OCI-LY3 (cell line): Measurements from ENCODE around the gene MAST2.
"Not testable (repeated sequence)": the region's sequence is repeated elsewhere in the genome, so short reads cannot be mapped to it uniquely, and the experiment has no call there.

ENCODE experiments used
- H2AFZ ChIP-seq: fragments of 200-600, 300-600 bp; shearing (Covaris generic); 2 replicates; pipeline ENCODE4 v1.6.0; 2014; ENCODE audit warnings: antibody characterized with exemption, low read depth, low read length
- H3K27ac ChIP-seq: fragments of 200-600, 300-600 bp; sonication (generic); 2 replicates; pipeline ENCODE4 v1.5.1; 2014; ENCODE audit warnings: mild to moderate bottlenecking, low read length, moderate library complexity, mixed read lengths
- H3K27me3 ChIP-seq: fragments of 200-600, 300-600 bp; sonication (generic); 2 replicates; pipeline ENCODE4 v1.6.1; 2014; ENCODE audit warnings: low read depth, low read length, mixed read lengths
- H3K36me3 ChIP-seq: fragments of 200-600, 300-600 bp; sonication (generic); replicated peaks from 2 replicates; pipeline ENCODE3; 2014; ENCODE audit warnings: low read depth, low read length, mixed read lengths
- H3K4me1 ChIP-seq: fragments of 300-600, 200-600 bp; sonication (generic); 2 replicates; pipeline ENCODE4 v1.6.1; 2014; ENCODE audit warnings: low read length, mixed read lengths
- H3K4me2 ChIP-seq: fragments of 200-600, 300-600 bp; sonication (generic); 2 replicates; pipeline ENCODE4 v1.6.1; 2014; ENCODE audit warnings: low read length, mixed read lengths
- H3K4me3 ChIP-seq: fragments of 300-600, 200-600 bp; sonication (generic); 2 replicates; pipeline ENCODE4 v1.5.1; 2014; ENCODE audit warnings: antibody characterized with exemption, mild to moderate bottlenecking, low read length, moderate library complexity
- H3K79me2 ChIP-seq: fragments of 300-600, 200-600 bp; shearing (Covaris generic); 2 replicates; pipeline ENCODE4 v1.6.1; 2014; ENCODE audit warnings: mild to moderate bottlenecking, low read length, mixed read lengths
- H3K9ac ChIP-seq: fragments of 300-600, 200-600 bp; shearing (Covaris generic); 2 replicates; pipeline ENCODE4 v1.6.0; 2014; ENCODE audit warnings: mild to moderate bottlenecking, low read length, moderate library complexity
- H3K9me3 ChIP-seq: fragments of 200-600, 300-600 bp; shearing (Covaris generic); 2 replicates; pipeline ENCODE4 v1.6.1; 2014; ENCODE audit warnings: low read length, mixed read lengths; ENCODE audit not compliant: insufficient read depth
- H4K20me1 ChIP-seq: fragments of 200-600, 300-600 bp; sonication (generic); 2 replicates; pipeline ENCODE4 v1.6.1; 2016; ENCODE audit warnings: low read length, mixed read lengths; ENCODE audit not compliant: insufficient read depth
- EZH2phosphoT487 ChIP-seq: fragments of 200-600 bp; shearing (Covaris generic); IDR thresholded peaks from 2 replicates; pipeline ENCODE4 v1.6.1; 2018; ENCODE audit warnings: antibody characterized with exemption, mixed run types, low read depth
- TF ChIP-seq, protein P1 (sequence below): fragments of 200-600, 300-600 bp; sonication (generic); IDR thresholded peaks from 2 replicates; pipeline ENCODE4 v1.5.1; 2014; ENCODE audit warnings: antibody characterized with exemption, low read length, low read depth

The MAST2 gene

DNA sequence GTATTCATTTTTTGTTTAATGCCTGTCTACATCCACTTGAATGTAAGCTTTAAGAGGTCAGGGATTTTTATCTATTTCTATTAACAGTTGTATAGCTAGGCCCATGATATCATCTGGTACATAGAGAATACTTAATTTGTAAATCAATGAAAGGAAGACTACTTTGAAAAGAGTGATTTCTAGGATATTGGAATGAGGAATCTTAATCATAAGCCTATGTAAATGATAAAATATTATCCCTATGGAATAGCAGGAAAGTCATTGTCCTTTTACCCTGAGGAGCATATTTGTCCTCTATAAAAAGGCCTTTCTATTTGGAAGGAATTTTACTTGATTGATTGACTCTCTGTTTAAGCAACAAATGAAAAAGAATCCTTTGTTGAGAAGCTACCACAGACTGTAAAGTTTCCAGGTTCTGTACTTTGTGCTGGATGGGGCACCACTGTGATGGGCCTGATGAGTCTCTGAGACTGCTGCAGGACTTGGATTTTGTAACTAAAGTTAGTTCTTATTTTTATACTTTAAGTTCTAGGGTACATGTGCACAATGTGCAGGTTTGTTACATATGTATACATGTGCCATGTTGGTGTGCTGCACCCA, 53.8 kb downstream of the MAST2 start:
- TF ChIP-seq EZH2phosphoT487, result no peak
- TF ChIP-seq, protein P1, sequence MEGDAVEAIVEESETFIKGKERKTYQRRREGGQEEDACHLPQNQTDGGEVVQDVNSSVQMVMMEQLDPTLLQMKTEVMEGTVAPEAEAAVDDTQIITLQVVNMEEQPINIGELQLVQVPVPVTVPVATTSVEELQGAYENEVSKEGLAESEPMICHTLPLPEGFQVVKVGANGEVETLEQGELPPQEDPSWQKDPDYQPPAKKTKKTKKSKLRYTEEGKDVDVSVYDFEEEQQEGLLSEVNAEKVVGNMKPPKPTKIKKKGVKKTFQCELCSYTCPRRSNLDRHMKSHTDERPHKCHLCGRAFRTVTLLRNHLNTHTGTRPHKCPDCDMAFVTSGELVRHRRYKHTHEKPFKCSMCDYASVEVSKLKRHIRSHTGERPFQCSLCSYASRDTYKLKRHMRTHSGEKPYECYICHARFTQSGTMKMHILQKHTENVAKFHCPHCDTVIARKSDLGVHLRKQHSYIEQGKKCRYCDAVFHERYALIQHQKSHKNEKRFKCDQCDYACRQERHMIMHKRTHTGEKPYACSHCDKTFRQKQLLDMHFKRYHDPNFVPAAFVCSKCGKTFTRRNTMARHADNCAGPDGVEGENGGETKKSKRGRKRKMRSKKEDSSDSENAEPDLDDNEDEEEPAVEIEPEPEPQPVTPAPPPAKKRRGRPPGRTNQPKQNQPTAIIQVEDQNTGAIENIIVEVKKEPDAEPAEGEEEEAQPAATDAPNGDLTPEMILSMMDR, result no peak
- no peaks in the 10 kb centered on the region for H3K4me1 ChIP-seq
- H3K9ac ChIP-seq, result no peak overlapping the region
- no peaks in the 10 kb centered on the region for H3K79me2 ChIP-seq
- H3K27ac ChIP-seq, result no peak overlapping the region
- H3K9me3 ChIP-seq, result no peaks in the 10 kb centered on the region
- H3K27me3 ChIP-seq, result no peaks in the 10 kb centered on the region
- H3K4me2 ChIP-seq, result no peak overlapping the region
- no peak overlapping the region for H3K4me3 ChIP-seq
- no peaks in the 10 kb centered on the region for H3K36me3 ChIP-seq
- no peak overlapping the region for H2AFZ ChIP-seq
- no peaks in the 10 kb centered on the region for H4K20me1 ChIP-seq

DNA sequence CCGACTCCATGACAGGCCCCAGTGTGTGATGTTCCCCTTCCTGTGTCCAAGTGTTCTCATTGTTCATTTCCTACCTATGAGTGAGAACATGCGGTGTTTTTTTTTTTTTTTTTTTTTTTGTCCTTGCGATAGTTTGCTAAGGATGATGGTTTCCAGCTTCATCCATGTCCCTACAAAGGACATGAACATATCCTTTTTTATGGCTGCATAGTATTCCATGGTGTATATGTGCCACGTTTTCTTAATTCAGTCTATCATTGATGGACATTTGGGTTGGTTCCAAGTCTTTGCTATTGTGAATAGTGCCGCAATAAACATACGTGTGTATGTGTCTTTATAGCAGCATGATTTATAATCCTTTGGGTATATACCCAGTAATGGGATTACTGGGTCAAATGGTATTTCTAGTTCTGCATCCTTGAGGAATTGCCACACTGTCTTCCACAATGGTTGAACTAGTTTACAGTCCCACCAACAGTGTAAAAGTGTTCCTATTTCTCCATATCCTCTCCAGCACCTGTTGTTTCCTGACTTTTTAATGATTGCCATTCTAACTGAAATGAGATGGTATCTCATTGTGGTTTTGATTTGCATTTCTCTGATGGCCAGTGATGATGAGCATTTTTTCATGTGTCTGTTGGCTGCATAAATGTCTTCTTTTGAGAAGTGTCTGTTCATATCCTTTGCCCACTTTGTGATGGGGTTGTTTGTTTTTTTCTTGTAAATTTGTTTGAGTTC, 54.5 kb downstream of the MAST2 start:
- not testable (repeated sequence) for H3K27me3 ChIP-seq, H3K79me2 ChIP-seq

DNA sequence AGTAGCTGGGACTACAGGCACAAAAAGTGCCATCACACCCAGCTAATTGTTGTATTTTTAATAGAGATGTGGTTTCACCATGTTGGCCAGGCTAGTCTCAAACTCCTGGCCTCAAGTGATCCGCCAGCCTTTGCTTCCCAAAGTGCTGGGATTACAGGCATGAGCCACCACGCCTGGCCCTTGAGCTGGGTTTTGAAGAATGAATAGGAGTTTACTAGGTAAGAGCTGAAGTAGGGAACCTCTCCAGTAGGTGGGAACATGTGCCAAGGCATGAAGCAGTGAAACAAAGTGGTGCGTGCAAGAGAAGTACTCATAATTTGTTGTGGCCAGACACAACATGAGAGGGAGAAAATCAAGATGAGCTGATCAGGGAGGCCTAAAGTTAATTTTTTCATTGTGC, 55.8 kb downstream of the MAST2 start:
- H3K4me1 ChIP-seq, result no peaks in the 10 kb centered on the region
- H2AFZ ChIP-seq, result no peak overlapping the region
- no peaks in the 10 kb centered on the region for H3K36me3 ChIP-seq
- H3K4me2 ChIP-seq, result no peak overlapping the region
- H4K20me1 ChIP-seq, result no peaks in the 10 kb centered on the region
- H3K4me3 ChIP-seq, result no peak overlapping the region
- no peaks in the 10 kb centered on the region for H3K9me3 ChIP-seq
- H3K79me2 ChIP-seq, result no peaks in the 10 kb centered on the region
- no peaks in the 10 kb centered on the region for H3K27me3 ChIP-seq
- no peak overlapping the region for H3K9ac ChIP-seq
- TF ChIP-seq, protein P1, result no peak
- no peak for TF ChIP-seq EZH2phosphoT487
- H3K27ac ChIP-seq, result no peak overlapping the region

More for the DNA sequence above, 54.5 kb downstream of the MAST2 start:
- H3K4me2 ChIP-seq, H4K20me1 ChIP-seq, H3K9me3 ChIP-seq, H2AFZ ChIP-seq, H3K9ac ChIP-seq, H3K36me3 ChIP-seq, H3K27ac ChIP-seq, H3K4me3 ChIP-seq, H3K4me1 ChIP-seq: not testable (repeated sequence)

DNA sequence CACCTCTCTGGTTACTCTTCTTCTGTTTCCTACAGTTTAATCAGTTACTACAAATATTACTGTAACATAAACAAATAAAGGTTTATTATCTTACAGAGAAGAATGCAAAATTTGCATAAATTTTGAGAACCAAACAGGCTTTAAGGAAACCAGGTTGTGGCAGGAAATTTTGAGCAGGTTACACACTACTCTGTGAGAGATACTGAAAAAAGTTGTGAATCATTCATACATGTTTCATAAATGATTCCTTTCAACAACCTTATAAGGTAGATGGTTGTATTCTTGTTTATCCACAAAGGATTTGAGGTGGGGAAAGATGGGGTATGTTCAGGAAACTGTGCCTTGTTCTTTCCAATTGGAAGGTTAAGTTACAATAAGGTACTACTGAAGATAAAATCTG, 58.6 kb downstream of the MAST2 start:
- no peak overlapping the region for H2AFZ ChIP-seq
- no peaks in the 10 kb centered on the region for H3K36me3 ChIP-seq
- TF ChIP-seq, protein P1, result no peak
- H3K9ac ChIP-seq, result no peak overlapping the region
- H3K4me1 ChIP-seq, result no peaks in the 10 kb centered on the region
- H3K27me3 ChIP-seq, result no peaks in the 10 kb centered on the region
- no peaks in the 10 kb centered on the region for H3K79me2 ChIP-seq
- H3K4me2 ChIP-seq, result no peak overlapping the region
- H3K4me3 ChIP-seq, result no peak overlapping the region
- H4K20me1 ChIP-seq, result no peaks in the 10 kb centered on the region
- H3K9me3 ChIP-seq, result no peaks in the 10 kb centered on the region
- H3K27ac ChIP-seq, result no peak overlapping the region
